Keratinocyte (primary cell): Measurements from ENCODE around the gene NUCKS1.

ENCODE experiments used
- CTCF ChIP-seq, 3 experiments: IDR thresholded peaks in 1 of 3; conservative IDR thresholded peaks in 1 of 3; optimal IDR thresholded peaks in 1 of 3; 2 replicates in 2 of 3; 3 replicates in 1 of 3; pipeline versions ENCODE3 to v1.5.1; 2011; ENCODE audit warnings: low read length in 3 of 3, mild to moderate bottlenecking in 3 of 3, moderate library complexity in 2 of 3, control low read depth in 1 of 3, inconsistent platforms in 1 of 3; ENCODE audit not compliant: insufficient read depth in 2 of 3; ENCODE audit errors: extremely low read depth in 1 of 3
- EZH2 ChIP-seq: IDR thresholded peaks from one replicate; pipeline ENCODE4 v1.6.1; 2012; ENCODE audit warnings: inconsistent platforms, mild to moderate bottlenecking, low read length, moderate library complexity

GRCh38 chr1:205766038-205766437 is 16.1 kb upstream of the NUCKS1 start:
- TF ChIP-seq EZH2 (no peak), CTCF (optimal IDR thresholded peaks at IDR 0.05 in 1 of 3, IDR thresholded peaks at IDR 0.05 in 1 of 3, conservative IDR thresholded peaks at IDR 0.05 in 1 of 3; ENCODE audit: extremely low read depth in 1 of 3, insufficient read depth in 2 of 3, low read length in 3 of 3) (no peak)
